MM.1S (cell line): ENCODE results near the gene RSF1.

Experiments
- DNase-seq: peaks from one replicate; pipeline ENCODE4 v3.0.0-alpha.2; 2015
- H2AFZ ChIP-seq: fragments of 300-600 bp; sonication (generic); 2 replicates; pipeline ENCODE4 v1.6.0; 2016; ENCODE audit warnings: antibody characterized with exemption, low read length
- H3F3A ChIP-seq: fragments of 300-600 bp; sonication (generic); 2 replicates; pipeline ENCODE4 v1.6.1; 2016; ENCODE audit warnings: mild to moderate bottlenecking, antibody characterized with exemption, low read length, moderate library complexity, mixed read lengths; ENCODE audit not compliant: insufficient read depth
- H3K27ac ChIP-seq: fragments of 300-600 bp; sonication (generic); 2 replicates; pipeline ENCODE4 v1.5.1; 2016; ENCODE audit warnings: mild to moderate bottlenecking, low read length
- H3K27me3 ChIP-seq: fragments of 300-600 bp; sonication (generic); replicated peaks from 2 replicates; pipeline ENCODE4 v1.6.0; 2016; ENCODE audit warnings: low read length; ENCODE audit not compliant: insufficient read depth
- H3K36me3 ChIP-seq: fragments of 300-600 bp; sonication (generic); replicated peaks from 2 replicates; pipeline ENCODE4 v1.6.1; 2016; ENCODE audit warnings: mild to moderate bottlenecking, low read length, mixed read lengths; ENCODE audit not compliant: insufficient read depth
- H3K4me1 ChIP-seq: fragments of 300-600 bp; sonication (generic); 2 replicates; pipeline ENCODE4 v1.6.1; 2016; ENCODE audit warnings: low read length, mixed read lengths
- H3K4me2 ChIP-seq: fragments of 300-600 bp; sonication (generic); 2 replicates; pipeline ENCODE4 v1.6.0; 2016; ENCODE audit warnings: low read depth, low read length
- H3K4me3 ChIP-seq: fragments of 300-600 bp; sonication (generic); 2 replicates; pipeline ENCODE4 v1.5.1; 2016; ENCODE audit warnings: low read length, mixed read lengths
- H3K79me2 ChIP-seq: fragments of 300-600 bp; sonication (generic); 2 replicates; pipeline ENCODE4 v1.6.1; 2016; ENCODE audit warnings: mixed run types, low read length, mixed read lengths
- H3K9ac ChIP-seq: fragments of 300-600 bp; sonication (generic); 2 replicates; pipeline ENCODE4 v1.6.1; 2016; ENCODE audit warnings: low read length, mixed read lengths
- H3K9me2 ChIP-seq: fragments of 300-600 bp; sonication (generic); replicated peaks from 2 replicates; pipeline ENCODE4 v1.6.1; 2016; ENCODE audit warnings: mild to moderate bottlenecking, low read length, mixed read lengths; ENCODE audit not compliant: insufficient read depth
- H3K9me3 ChIP-seq: fragments of 300-600 bp; sonication (generic); replicated peaks from 2 replicates; pipeline ENCODE4 v1.6.1; 2016; ENCODE audit warnings: mild to moderate bottlenecking, low read length, mixed read lengths; ENCODE audit not compliant: insufficient read depth
- H4K20me1 ChIP-seq: fragments of 300-600 bp; sonication (generic); 2 replicates; pipeline ENCODE4 v1.6.1; 2016; ENCODE audit warnings: mild to moderate bottlenecking, low read length, moderate library complexity, mixed read lengths; ENCODE audit not compliant: insufficient read depth
- CTCF ChIP-seq: fragments of 300-600 bp; sonication (generic); IDR thresholded peaks from 2 replicates; pipeline ENCODE4 v1.5.1; 2016; ENCODE audit warnings: antibody characterized with exemption, low read length, mixed read lengths
- EZH2 ChIP-seq: fragments of 300-600 bp; sonication (generic); optimal IDR thresholded peaks from 2 replicates; pipeline ENCODE3; 2017; ENCODE audit warnings: low read depth, mild to moderate bottlenecking, antibody characterized with exemption, low read length, mixed read lengths
- EZH2phosphoT487 ChIP-seq: fragments of 300-600 bp; sonication (generic); IDR thresholded peaks from 2 replicates; pipeline ENCODE4 v1.6.1; 2018; ENCODE audit warnings: antibody characterized with exemption, low read length

Gene RSF1

GRCh38 chr11:77783025-77783424 lies 37.5 kb downstream of the RSF1 start:
- Histone ChIP-seq H4K20me1 (peaks cover 9% of the 10 kb centered on the region), H3K4me1 (0 out of 2 replicates have a peak, but pooled peaks cover 3% of the 10 kb centered on the region), H3F3A (no peaks in the 10 kb centered on the region), H3K9me3 (no peaks in the 10 kb centered on the region), H3K9ac (no peak overlapping the region), H3K27ac (no peak overlapping the region), H3K36me3 (no peaks in the 10 kb centered on the region), H2AFZ (no peak overlapping the region), H3K79me2 (peaks cover 79% of the 10 kb centered on the region), H3K4me2 (no peak overlapping the region), H3K27me3 (no peaks in the 10 kb centered on the region), H3K9me2 (no peaks in the 10 kb centered on the region), H3K4me3 (no peak overlapping the region)
- TF ChIP-seq CTCF (no peak), EZH2phosphoT487 (no peak), EZH2 (no peak)
- no peak for DNase-seq

- peaks cover 9% of the 10 kb centered on the region for H4K20me1 ChIP-seq
Measured at GRCh38 chr11:77779935-77780334, 40.6 kb downstream of the RSF1 start.

GRCh38 chr11:77778549-77778948 lies 42.0 kb downstream of the RSF1 start:
- no peaks in the 10 kb centered on the region for H3K9me3 ChIP-seq
- no peak overlapping the region for H2AFZ ChIP-seq
- no peak overlapping the region for H3K4me2 ChIP-seq
- TF ChIP-seq EZH2phosphoT487 (no peak), EZH2 (no peak)
- H3K27ac ChIP-seq, result no peak overlapping the region
- H3K27me3 ChIP-seq, result no peaks in the 10 kb centered on the region
- peaks cover 82% of the 10 kb centered on the region for H3K79me2 ChIP-seq
- peaks cover 9% of the 10 kb centered on the region for H4K20me1 ChIP-seq
- H3K4me1 ChIP-seq, result 0 out of 2 replicates have a peak, but pooled peaks cover 3% of the 10 kb centered on the region
- DNase-seq, result no peak
- no peak overlapping the region for H3K4me3 ChIP-seq
- no peak overlapping the region for H3K9ac ChIP-seq
- H3F3A ChIP-seq, result no peaks in the 10 kb centered on the region
- no peaks in the 10 kb centered on the region for H3K9me2 ChIP-seq
- no peaks in the 10 kb centered on the region; the same call in 1 of the 2 replicates for H3K36me3 ChIP-seq

More at GRCh38 chr11:77779935-77780334, 40.6 kb downstream of the RSF1 start:
- Histone ChIP-seq H3K4me2 (no peak overlapping the region), H3K9me2 (no peaks in the 10 kb centered on the region), H3F3A (no peaks in the 10 kb centered on the region), H2AFZ (no peak overlapping the region), H3K4me1 (0 out of 2 replicates have a peak, but pooled peaks cover 3% of the 10 kb centered on the region), H3K9me3 (no peaks in the 10 kb centered on the region), H3K4me3 (no peak overlapping the region), H3K9ac (no peak overlapping the region), H3K27me3 (no peaks in the 10 kb centered on the region), H3K27ac (no peak overlapping the region), H3K79me2 (peaks cover 83% of the 10 kb centered on the region), H3K36me3 (no peaks in the 10 kb centered on the region; the same call in 1 of the 2 replicates)
- no peak for TF ChIP-seq EZH2phosphoT487
- TF ChIP-seq EZH2, result no peak
- TF ChIP-seq CTCF, result no peak
- DNase-seq, result no peak

- Histone ChIP-seq H3K9me2 (no peaks in the 10 kb centered on the region), H2AFZ (no peak overlapping the region), H3K27ac (no peak overlapping the region), H3F3A (no peaks in the 10 kb centered on the region), H3K4me1 (0 out of 2 replicates have a peak, but pooled peaks cover 3% of the 10 kb centered on the region), H3K4me2 (no peak overlapping the region), H4K20me1 (peaks cover 9% of the 10 kb centered on the region), H3K36me3 (no peaks in the 10 kb centered on the region; the same call in 1 of the 2 replicates), H3K79me2 (peaks cover 82% of the 10 kb centered on the region), H3K27me3 (no peaks in the 10 kb centered on the region), H3K9me3 (no peaks in the 10 kb centered on the region), H3K4me3 (no peak overlapping the region), H3K9ac (no peak overlapping the region)
- no peak for DNase-seq
- TF ChIP-seq EZH2, result no peak
- no peak for TF ChIP-seq EZH2phosphoT487
Measured at GRCh38 chr11:77778118-77778517, 42.4 kb downstream of the RSF1 start.
